LNCaP clone FGC (cell line): ENCODE measurements around the gene ATXN1.

Source experiments
- DNase-seq: peaks from one replicate; pipeline ENCODE4 v3.0.0-alpha.2; 2011; ENCODE audit warnings: low read depth
- H3K4me3 ChIP-seq: 2 replicates; pipeline ENCODE4 v1.5.1; 2011; ENCODE audit warnings: mild to moderate bottlenecking, low read depth, low read length, control low read depth
- TF ChIP-seq, protein P1 (sequence below): IDR thresholded peaks from 2 replicates; pipeline ENCODE4 v1.5.1; 2012; ENCODE audit warnings: mild to moderate bottlenecking; ENCODE audit not compliant: control insufficient read depth, insufficient read depth; ENCODE audit errors: extremely low read depth

The ATXN1 gene

GRCh38 chr6:16667509-16667908, 93.8 kb downstream of the ATXN1 start:
- H3K4me3 ChIP-seq = no peak overlapping the region
- TF ChIP-seq, protein P1, sequence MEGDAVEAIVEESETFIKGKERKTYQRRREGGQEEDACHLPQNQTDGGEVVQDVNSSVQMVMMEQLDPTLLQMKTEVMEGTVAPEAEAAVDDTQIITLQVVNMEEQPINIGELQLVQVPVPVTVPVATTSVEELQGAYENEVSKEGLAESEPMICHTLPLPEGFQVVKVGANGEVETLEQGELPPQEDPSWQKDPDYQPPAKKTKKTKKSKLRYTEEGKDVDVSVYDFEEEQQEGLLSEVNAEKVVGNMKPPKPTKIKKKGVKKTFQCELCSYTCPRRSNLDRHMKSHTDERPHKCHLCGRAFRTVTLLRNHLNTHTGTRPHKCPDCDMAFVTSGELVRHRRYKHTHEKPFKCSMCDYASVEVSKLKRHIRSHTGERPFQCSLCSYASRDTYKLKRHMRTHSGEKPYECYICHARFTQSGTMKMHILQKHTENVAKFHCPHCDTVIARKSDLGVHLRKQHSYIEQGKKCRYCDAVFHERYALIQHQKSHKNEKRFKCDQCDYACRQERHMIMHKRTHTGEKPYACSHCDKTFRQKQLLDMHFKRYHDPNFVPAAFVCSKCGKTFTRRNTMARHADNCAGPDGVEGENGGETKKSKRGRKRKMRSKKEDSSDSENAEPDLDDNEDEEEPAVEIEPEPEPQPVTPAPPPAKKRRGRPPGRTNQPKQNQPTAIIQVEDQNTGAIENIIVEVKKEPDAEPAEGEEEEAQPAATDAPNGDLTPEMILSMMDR = no peak
- no peak for DNase-seq

DNA sequence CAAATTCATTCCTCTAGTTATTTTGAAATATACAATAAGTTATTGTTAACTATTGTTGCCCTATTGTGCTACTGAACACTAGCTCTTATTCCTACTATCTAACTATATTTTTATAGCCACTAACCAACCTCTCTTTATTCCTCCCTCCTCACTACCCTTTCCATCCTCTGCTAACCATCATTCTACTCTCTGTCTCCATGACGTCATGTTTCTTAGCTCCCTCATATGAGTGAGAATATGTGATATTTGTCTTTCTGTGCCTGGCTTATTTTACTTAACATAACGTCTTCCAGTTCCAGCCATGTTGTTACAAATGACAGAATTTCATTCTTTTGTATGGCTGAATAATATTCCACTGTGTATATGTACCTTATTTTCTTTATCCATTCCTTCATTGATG, 95.3 kb downstream of the ATXN1 start:
- H3K4me3 ChIP-seq = no peak overlapping the region
- TF ChIP-seq, protein P1 = no peak
- DNase-seq = no peak

DNA sequence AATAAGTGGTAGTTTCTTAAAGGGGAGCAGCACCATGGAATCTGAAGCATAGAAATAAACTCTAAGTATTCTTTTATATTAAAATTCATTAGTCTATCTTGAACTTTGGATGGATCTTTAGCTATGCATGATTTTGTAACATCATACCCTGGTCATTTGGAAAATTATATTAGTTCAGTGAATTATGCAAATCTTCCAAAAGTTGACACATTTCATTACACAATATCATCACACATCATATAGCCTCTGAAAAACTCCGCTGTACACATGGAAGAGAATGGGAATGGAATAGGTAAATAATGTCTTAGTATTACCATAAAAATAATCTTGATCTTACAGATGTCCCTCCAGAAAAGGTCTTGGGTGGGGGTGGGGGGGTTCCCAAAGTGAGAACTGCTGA, 96.1 kb downstream of the ATXN1 start:
- TF ChIP-seq, protein P1 = no peak
- DNase-seq = no peak
- H3K4me3 ChIP-seq = no peak overlapping the region

DNA sequence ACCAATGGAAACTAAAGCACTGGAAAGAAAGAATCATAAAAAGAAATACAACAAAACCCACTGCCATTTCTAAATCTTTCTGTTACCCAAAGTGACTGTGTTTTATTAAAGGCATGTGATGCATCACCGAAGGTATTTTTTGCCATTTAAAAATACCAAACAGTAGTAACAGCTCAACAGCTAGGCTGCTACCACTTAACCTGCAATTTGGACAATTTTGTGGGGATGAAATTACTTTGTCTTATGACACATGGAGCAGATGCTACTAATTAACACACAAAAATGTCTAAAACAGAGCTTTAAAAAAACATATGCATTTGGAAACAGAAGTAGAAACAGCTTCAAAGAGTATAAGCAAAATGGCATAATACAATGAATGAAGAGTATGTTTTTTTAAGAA, 97.4 kb downstream of the ATXN1 start:
- TF ChIP-seq, protein P1 = no peak
- no peak for DNase-seq
- H3K4me3 ChIP-seq = no peak overlapping the region

DNA sequence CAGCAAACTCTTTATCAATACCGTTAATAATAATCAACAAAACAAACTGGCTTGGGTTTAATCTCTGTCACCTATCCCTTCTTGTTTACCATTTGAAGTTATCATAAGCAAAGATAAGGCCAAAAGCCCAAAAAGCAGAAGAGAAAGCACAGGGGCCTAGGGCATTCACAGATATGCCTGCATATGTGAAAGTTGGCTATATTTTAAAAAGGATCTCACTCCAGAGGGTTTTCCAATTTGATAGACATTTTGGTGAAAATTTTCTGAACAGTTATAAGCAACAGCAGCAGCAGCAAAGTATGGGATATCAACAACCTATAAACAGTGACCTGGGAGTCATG, 101.1 kb downstream of the ATXN1 start:
- TF ChIP-seq, protein P1 = no peak
- DNase-seq = no peak
- H3K4me3 ChIP-seq = no peak overlapping the region

- no peak for DNase-seq
Observed at GRCh38 chr6:16659466-16660156, 101.6 kb downstream of the ATXN1 start.

More at GRCh38 chr6:16659466-16660156, 101.6 kb downstream of the ATXN1 start:
- TF ChIP-seq, protein P1 = no peak
- no peak overlapping the region for H3K4me3 ChIP-seq
